GM12892 (cell line): ENCODE results near the gene COP1.

Experiments used
- POLR2A ChIP-seq: IDR thresholded peaks from 2 replicates; pipeline ENCODE4 v1.6.1; 2011; ENCODE audit warnings: low read depth, low read length, control low read depth
- POLR2AphosphoS5 ChIP-seq: IDR thresholded peaks from 2 replicates; pipeline ENCODE4 v1.6.1; 2011; ENCODE audit warnings: low read depth, low read length, control low read depth
- TAF1 ChIP-seq: IDR thresholded peaks from 2 replicates; pipeline ENCODE4 v1.6.1; 2011; ENCODE audit warnings: low read depth, mild to moderate bottlenecking, control low read depth, low read length, borderline replicate concordance

DNA sequence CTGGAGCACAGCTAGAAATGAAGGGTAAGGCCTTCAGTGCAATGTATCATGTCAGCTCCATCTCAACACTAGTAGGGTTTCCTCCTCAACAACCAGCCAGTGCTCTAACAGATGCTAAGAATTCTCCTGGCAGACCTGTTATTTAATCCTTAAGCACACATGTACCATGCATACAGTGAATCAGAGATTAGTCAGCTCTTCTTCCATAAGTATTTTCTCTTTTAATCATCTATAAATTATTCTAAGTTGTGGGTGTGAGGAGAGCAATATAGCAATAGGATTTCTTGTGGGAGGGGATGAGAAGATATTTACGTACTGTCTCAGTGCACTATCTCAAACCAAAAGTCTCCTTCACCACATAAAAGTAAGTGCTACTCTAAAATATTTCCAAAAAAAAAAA lies 95.3 kb downstream of the COP1 start:
- TF ChIP-seq POLR2A (no peak), POLR2AphosphoS5 (no peak), TAF1 (no peak)
